ENCODE measurements around the gene ATP1B1. TPM values are rescaled to one million over a fixed set of nuclear protein-coding genes. Genes with fewer than 3 reads are reported as not detected.
"Not testable (repeated sequence)": the region's sequence is repeated elsewhere in the genome, so short reads cannot be mapped to it uniquely, and the experiment has no call there.

ATP1B1 gene
- polyA plus RNA-seq, 10 donors = 17.8 to 28.6 (median 22.5) TPM

GRCh38 chr1:169141356-169141755, 34.9 kb downstream of the ATP1B1 start:
- no peak for DNase-seq

GRCh38 chr1:169142129-169142528, 35.6 kb downstream of the ATP1B1 start:
- no peak for DNase-seq

GRCh38 chr1:169143346-169143745, 36.9 kb downstream of the ATP1B1 start:
- no peak for DNase-seq

- no peak for DNase-seq
These were observed 37.5 kb downstream of the ATP1B1 start for GRCh38 chr1:169143984-169144383.

- no peak for DNase-seq
These were observed 38.6 kb downstream of the ATP1B1 start for GRCh38 chr1:169144941-169145626.

- DNase-seq = no peak
These were observed 40.2 kb downstream of the ATP1B1 start for GRCh38 chr1:169146576-169147214.

- no peak for DNase-seq
These were observed 42.2 kb downstream of the ATP1B1 start for GRCh38 chr1:169148472-169149252.

- DNase-seq = no peak
These were observed 43.2 kb downstream of the ATP1B1 start for GRCh38 chr1:169149555-169150286.

GRCh38 chr1:169150641-169151337, 44.3 kb downstream of the ATP1B1 start:
- no peak for DNase-seq

GRCh38 chr1:169151338-169151837, 44.9 kb downstream of the ATP1B1 start:
- no peak for DNase-seq

GRCh38 chr1:169155675-169156074, 49.2 kb downstream of the ATP1B1 start:
- no peak for DNase-seq

GRCh38 chr1:169156580-169156979, 50.1 kb downstream of the ATP1B1 start:
- no peak for DNase-seq

- no peak for DNase-seq
These were observed 54.5 kb downstream of the ATP1B1 start for GRCh38 chr1:169160845-169161495.

GRCh38 chr1:169161496-169162194, 55.2 kb downstream of the ATP1B1 start:
- peak in 1 of 3 donors; percentile 7 for DNase-seq

- no peak for DNase-seq
These were observed 56.6 kb downstream of the ATP1B1 start for GRCh38 chr1:169163059-169163458.

GRCh38 chr1:169175461-169175860, 69.0 kb downstream of the ATP1B1 start:
- peak in 2 of 3 donors; percentile 38 to 47 for DNase-seq

GRCh38 chr1:169179431-169179830, 72.9 kb downstream of the ATP1B1 start:
- not testable (repeated sequence) for DNase-seq

GRCh38 chr1:169180174-169180573, 73.7 kb downstream of the ATP1B1 start:
- DNase-seq = no peak
